Stimulated activated CD4-positive, alpha-beta T cell treated with anti-CD3 and anti-CD28 coated beads, Interleukin-12 subunit alpha, Interleukin-12 subunit beta, amount 100 ng/mL, for 48 hours (primary cell): ENCODE measurements around the gene LARP4.
"Not testable (repeated sequence)": the region's sequence is repeated elsewhere in the genome, so short reads cannot be mapped to it uniquely, and the experiment has no call there.

Experiments
- DNase-seq, 3 donors: peaks; one replicate each; pipeline ENCODE4 v3.0.0-alpha.2; 2020; ENCODE audit warnings: low read depth in 2 of 3, low spot score in 1 of 3

LARP4 gene

DNA sequence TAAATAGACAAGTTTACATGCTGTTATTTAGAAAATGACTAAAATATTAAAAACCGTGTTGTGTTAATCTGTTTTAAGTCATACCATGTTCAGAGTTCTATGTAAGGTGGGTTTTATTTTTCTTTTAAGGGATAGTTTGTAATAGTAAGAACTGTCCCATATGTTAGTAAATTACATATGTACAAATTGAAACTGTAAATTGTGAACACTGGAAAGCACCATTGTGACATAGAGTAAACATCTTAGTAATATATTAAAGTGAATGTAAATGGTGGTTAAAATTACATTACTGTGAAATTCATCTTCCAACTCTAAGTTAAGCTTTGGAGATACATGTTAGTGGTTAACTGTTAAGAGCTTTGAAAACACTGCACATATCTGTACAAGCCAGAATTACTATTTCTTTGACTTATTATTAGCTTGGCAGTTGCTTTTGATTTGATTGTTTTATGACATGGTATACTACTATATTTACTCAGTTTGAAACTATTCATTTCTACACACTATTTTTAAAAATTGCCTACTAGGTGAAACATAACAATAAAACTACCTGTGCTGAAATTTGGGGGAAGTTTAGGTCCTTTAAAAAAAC is 76.7 kb downstream of the LARP4 start:
- no peak for DNase-seq

DNA sequence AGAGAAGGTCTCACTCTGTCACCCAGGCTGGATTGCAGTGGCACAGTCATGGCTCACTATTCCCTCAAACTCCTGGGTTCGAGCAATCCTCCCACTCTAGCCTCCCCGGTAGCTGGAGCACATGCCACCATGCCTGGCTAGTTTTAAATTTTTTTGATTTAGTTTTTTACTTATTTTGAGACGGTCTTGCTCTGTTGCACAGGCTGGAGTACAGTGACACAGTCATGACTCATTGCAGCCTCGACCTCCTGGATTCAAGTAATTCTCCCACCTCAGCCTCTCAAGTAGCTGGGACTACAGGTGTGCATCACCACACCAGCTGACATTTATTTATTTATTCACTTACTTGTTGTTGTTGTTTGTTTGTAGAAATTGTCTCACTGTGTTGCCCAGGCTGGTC is 81.9 kb downstream of the LARP4 start:
- DNase-seq = no peak

DNA sequence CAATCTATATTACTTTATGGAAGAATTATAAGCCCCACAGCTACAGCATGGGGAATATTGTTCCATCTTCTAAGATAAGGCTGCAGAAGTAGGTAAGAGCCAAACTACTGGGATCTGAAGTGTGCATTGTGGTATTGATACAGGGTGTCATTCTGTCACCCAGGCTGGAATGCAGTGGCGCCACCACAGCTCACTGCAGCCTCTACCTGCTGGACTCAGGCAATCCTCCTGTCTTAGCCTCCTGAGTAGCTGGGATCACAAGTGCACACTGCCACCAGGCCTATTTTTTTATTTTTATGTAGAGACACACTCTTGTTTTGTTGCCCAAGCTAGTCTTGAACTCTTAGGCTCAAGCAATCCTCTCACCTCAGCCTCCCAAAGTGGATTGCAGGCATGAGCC is 82.8 kb downstream of the LARP4 start:
- no peak for DNase-seq

DNA sequence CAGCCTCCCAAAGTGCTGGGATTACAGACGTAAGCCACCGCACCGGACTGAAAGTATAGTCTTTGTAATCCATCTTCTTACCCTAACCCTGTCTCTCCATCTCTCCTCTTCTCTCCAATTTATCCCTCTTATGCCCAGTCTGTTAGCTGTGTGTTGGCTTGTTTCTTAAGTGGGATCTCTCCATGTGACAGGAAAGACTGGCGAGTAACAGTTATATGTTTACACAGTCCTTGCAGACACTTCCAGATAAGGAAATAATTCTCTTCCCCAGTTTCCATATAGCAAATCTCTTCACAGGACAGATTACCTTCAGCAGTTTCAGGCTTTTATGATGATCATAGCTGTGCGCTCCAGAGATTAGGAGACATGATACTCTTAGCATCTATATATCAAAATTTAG is 88.1 kb downstream of the LARP4 start:
- no peak for DNase-seq

DNA sequence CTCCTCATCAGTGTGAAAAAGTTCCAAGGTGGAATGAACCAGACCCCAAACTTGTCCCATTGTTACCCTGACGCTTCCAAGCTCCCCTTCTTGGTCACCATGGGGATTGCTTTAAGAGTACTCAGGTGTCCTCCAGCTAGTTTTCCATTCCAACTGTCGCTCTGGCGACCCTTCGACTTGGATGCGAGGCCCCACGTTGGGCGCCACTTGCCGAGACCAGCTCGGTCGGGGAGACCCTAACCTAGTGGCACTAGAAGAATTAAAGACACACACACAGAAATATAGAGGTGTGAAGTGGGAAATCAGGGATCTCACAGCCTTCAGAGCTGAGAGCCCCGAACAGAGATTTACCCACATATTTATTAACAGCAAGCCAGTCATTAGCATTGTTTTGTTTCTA is 97.4 kb downstream of the LARP4 start:
- DNase-seq = not testable (repeated sequence)

DNA sequence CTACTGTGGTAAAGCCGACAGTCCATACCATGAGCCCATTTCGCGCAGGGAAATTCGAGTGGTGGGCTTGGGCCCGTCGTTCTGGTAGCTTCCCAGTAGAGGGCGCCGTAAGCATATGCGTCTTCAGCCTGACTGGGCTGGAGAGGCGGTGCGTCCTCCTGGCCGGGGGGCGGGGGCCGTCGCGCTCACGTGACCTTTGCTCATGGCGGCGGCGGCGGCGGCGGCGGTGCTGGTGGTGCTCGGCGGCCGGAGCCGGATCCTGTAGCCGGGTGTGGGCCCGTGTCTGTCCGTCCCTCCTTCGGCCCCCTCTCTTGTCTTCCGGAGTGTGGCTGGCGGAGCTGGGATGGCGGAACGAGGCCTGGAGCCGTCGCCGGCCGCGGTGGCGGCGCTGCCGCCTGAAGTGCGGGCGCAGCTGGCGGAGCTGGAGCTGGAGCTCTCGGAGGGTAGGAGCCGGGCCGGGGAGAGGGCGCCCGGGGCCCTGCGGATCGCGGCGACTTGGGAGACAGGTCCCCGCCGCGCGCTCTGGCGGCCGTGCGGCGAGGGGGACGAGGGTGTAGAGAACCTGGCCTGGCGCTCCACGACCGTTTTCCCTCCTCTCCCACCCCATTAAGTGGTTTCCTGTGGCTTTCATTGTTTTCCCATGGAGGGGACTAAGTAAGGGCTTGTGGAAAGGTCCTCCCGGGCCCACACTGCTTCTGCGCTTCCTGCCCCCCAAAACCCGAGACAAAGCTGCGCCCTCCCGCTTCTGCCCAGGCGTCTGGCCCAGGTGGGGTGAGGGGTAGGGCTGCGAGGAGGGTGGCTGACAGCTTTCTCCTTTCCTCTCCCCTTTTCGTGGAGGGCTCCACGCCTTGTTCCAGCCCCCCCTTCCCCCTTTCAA is 104.4 kb downstream of the LARP4 start, which contains the start of gene DIP2B:
DIP2B (plus strand) TSS at position 188 of the 877 bp plus-strand sequence; CDS start at position 344, 156 bp downstream.
- DNase-seq = peak; percentile 93 to 98 (median 96)

DNA sequence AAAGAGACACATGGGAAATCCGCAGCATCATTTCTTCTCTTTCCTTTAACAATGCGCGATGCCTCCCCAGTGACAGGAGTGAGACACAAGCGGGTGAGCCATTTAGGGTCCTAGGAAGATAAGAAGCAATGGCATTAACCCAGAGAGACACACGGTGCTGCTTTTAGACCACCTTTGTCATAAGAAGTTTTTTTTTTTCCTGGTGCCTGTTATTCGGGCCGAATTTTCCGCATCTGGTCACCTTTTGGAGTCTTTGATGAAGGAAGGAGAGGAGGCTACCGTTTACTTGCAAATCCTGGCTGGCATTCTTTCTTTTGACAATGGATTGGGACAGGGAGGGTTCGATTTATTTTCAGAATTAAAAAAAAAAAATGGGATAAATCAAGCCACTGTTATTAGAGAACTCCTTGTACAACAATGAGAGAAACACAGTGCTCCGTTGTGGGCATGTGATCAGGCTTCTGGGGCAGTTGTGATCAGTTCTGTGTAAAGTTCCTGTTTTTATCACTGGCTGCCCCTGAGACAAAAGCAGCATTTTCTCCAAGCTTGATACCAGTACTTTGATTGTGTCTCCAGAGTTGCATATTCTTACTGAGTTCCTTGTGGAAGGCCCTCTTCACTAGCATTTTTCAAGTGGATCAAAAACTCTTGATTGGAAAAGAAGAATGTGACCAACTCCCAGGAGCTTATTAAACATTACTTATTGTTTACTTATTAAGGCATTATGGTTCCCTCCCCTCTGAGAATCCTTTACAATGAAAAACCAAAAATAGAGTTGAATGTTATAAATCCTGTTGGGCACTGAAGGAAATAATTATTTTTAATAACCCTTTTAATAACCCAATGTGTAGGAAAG is 105.2 kb downstream of the LARP4 start:
- DNase-seq = no peak

DNA sequence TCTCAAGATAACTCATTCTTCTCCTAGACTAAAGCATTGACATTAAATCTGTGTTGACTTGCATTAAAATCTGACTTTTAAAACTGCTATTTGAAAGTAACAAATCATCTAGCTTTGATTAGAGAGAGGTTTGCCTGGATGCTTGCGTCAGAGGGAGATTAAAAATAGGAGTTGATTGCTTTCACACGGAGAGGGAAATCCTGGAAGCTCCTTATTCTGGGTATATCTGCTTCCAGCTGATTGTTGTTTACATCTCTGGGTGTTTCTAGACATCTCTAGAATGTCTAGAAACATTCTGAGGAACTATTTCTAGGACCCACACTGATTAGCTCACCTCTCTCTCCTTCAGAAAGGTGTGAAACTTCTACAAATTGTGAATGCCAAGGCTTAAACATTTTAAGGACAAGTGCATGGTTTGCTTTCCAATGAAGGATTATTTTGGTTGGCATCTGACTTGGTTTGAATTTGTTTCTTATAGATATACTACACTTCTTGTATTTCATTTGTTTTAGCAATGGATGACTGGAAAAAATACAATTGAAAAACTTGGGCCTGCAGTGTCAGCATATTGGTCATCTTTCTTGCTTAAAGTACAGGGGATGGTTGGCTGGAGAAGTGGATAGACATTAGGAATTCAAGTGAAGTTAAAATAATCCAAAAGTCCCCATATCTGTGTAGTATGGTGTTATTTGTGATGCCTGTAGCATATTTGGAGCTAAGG is 106.2 kb downstream of the LARP4 start:
- DNase-seq = no peak

DNA sequence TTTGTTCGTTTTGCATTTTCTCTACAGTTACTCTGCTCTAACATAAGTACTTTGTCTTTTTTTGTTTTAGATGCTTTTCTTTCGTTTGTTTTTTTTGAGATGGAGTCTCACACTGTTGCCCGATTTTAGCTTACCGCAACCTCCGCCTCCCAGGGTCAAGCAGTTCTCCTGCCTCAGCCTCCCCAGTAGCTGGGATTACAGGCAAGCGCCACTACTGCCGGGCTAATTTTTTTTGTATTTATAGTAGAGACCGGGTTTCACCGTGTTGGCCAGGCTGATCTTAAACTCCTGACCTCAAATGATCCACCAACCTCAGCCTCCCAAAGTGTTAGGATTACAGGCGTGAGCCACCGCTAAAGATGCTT is 106.8 kb downstream of the LARP4 start:
- DNase-seq = no peak

DNA sequence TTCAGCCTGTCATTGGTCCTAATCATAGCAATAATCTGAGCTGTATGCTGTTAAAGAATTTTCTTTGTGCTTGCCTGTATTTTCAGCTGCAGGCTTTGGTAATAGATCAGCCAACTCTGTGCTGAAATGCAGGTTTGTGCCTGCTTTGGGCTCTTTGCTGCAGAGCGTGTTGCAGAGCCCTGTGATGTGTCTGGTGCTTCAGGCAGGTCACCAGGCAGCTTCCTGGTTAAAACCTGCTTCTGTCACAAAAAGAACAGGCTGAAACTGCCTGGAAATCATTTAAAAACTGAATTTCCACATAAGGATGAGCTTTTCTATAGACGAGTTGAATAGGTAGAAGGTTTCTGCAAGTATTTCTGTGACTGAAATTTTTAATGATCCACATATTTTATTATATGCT is 107.2 kb downstream of the LARP4 start:
- DNase-seq = no peak

DNA sequence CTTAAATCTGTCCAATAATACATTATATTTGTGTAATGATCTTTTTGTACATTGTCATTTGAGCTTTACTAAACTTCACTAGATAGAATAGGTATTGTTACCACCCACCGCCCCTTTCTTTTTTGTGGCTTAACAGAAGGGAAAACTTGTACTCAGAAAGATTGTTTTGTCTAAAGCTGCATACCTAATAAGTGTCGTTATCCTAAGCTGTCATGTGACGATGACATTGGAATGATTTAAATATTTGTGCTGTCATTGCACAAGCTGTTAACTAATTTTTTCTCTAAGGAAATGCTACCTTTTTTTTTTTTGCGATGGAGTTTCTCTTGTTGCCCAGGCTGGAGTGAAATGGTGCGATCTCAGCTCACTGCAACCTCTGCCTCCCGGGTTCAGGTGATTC is 107.7 kb downstream of the LARP4 start:
- no peak for DNase-seq

DNA sequence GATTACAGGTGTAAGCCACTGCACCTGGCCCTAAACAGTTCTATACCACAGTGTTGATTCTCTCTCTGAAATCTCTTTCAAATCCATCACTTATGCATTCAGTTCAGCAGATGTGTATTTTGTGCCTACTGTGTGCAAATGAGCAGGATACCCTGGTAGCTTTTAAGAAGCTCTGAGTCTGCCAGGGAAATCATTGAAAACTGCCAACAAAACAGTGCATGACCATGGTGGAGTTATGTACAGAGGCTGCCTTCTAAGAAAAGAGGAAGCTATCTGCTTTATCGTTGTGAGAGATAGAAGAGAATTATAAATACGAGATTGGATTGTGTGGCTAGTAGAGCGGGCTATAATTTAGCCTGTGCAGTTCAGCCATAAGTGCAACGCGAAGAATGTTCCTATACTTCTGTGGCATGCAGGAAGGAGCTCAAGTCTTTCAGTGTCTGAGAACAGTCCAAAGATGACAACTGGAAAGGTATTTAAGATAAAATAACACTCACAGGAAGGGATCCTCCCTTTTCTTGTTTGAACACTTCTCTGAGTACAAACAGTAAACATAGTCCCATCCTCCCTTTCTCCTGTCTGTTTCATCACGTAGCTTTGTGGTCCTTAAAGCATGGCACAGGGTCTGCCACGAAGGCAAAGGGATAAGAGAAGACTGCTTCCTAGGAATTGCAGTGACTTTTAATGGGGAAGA is 108.4 kb downstream of the LARP4 start:
- DNase-seq = no peak

DNA sequence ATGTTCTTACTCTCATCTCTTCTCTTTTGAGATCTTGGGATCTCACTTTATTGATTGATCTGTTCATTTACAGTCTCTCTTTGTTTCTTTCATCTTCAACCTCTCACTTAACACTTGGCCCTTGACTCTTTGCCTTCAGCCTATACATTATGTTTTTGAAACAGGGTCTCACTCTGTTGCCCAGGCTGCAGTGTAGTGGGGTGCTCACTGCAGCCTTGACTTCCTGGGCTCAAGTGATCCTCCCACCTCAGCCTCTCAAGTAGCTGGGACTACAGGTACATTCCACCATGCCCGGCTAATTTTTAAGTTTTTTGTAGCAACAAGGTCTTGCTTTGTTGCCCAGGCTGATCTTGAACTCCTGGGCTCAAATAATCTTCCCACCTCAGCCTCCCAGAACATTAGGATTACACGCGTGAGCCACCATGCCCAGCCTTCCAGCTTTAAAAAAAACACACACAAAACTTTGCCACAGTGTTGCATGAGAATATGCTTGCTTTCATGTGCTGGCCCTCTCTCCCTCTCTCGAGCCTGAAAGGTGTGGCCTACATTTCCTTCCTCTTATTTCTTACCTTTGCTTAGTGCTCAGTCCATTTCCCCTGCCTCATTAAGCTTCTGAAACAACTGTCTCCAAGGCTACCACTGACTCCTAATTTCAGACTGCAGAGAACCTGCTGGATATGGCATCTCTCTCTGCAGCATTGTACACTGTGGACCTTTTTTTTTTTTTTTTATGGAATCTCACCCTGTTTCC is 114.0 kb downstream of the LARP4 start:
- no peak for DNase-seq

DNA sequence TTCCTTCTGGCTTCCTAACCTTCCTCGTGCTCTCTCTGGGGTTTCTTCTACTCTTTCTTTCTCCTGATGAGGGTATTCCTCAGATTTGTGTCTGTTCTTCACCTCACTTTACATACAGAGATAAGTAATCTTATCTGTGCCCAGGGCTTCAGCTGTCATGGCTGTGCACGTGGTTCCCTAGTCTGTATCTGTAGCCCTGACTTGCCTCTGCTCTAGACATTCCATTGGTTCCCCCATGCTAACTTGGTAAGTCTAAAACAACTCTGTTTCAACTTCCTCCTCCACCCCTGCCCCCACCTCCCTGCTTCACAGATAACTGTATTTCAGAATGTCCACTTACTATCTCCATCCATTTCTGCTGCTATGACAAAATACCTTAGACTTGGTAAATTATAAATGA is 114.9 kb downstream of the LARP4 start:
- DNase-seq = no peak

DNA sequence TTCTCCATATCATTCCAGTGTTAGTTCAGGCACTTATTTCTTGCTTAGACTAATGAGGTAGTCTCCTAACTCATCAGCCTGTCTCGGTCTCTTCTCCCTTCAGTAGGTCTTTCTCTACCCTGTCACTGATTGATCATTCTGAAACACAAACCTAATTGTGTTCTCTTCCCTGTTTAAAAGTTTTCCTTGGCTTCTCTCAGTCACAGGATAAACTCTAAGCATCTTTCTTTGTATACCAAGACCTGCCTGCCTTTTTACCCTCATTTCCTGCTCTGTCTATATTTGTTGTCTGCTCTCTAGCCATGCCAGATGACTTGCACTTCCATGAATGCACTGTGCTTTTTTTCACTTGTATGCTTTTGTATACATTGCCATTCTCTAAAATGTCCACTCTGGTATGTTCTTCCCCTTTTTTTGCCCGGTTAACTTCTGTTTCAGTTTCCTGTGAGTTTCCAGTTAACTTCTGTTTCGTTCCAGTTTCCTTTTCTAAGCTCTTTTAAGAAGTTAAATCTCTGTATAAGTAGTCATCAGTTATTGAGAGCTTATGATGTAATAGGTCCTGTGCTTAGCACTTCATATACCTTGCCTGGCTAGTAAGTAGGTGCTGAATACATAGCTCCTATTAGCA is 116.8 kb downstream of the LARP4 start:
- DNase-seq = no peak

DNA sequence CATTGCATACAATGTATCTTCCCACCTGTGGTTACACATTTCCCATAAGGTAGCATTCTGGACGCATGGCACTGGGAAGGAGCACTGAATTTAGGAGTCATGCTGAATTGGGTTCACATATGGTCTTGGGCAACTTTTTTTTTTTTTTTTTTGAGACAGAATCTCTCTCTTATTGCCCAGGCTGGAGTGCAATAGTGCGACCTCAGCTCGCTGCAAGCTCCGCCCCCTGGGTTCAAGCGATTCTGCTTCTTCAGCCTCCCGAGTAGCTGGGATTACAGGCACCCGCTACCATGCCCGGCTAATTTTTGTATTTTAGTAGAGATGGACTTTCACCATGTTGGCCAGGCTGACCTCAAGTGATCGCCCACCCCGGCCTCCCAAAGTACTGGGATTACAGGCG is 117.4 kb downstream of the LARP4 start:
- DNase-seq = no peak

DNA sequence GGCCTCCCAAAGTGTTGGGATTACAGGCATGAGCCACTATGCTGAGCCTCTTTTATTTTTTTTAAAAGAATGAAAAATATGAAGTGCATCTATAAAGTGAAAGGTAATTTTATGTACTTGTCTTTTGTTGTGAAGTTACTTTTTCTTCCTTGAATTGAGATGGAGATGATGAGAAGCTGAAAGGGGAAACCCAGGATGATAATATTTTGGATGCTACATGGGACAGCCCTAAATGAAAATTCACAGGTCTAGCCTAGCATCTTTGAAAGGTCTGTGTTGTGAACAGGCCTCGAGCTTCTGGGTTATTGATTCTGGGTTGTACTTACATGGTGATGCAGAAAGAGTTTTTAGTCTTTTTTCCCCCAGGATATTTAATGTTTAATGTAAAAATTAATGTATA is 118.7 kb downstream of the LARP4 start:
- DNase-seq = no peak

DNA sequence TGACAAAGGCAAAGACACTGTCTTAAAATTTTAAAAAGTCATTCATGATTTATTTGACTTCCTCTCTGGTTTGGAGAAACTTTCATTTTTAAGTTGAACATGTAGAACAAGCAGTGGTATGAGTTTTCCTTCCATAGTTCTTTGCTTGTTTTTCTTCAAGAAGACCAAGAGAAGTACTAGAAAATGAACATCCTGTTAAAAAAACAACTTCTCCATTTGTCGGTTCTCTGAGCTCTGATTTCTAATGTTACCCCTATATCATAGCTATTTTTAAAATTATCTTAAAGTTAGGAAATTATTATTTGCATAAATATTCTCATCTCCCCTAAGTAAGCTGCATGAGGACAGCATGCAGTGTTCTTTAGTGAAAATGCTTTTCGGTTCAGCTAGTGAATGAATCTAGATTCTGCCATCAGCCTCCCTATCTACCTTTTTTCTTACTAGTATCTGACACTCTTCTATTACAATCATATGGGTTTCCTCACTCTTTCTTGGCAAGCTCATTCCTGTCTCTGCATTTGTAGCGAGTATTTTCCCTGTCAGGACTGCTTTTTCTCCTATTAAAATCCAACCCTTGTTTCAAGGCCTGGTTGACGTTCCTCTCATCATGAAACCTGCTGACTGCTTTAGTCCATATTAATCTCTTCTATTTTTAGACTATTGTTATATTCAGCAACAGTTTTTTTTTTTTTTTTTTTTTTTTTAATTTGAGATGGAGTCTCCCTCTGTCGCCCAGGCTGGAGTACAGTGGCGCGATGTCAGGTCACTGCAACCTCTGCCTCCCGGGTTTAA is 119.9 kb downstream of the LARP4 start:
- DNase-seq = no peak

DNA sequence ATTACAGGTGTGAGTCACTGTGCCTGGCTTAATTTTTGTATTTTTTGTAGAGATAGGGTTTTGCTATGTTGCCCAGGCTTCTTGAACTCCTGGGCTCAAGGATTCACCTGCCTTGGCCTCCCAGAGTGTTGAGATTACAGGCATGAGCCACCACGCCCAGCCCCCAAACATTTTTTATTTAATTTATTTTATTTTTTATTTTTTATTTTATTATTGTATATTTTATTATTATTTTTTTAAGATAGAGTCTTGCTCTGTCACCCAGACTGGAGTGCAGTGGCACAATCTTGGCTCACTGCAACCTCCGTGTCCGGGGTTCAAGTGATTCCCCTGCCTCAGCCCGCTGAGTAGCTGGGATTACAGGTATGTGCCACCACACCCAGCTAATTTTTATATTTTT is 121.1 kb downstream of the LARP4 start:
- not testable (repeated sequence) for DNase-seq
